T-helper 2 cell treated with Interferon-gamma antibody and Interleukin-4, amounts not matched to agents 5 μg/mL and 100 μg/mL, for 36 hours (primary cell): Measurements from ENCODE around the gene ADGRE1.
A peak's percentile ranks its signal among the peaks of the same experiment; 100 is the strongest.

Experiments
- DNase-seq: peaks from one replicate; pipeline ENCODE4 v3.0.0; 2021; ENCODE audit warnings: low spot score
- H3K27ac Mint-ChIP-seq: one replicate; pipeline ENCODE4 v1.8.0; 2021; ENCODE audit warnings: mild to moderate bottlenecking, mixed read lengths
- H3K27me3 Mint-ChIP-seq: one replicate; pipeline ENCODE4 v1.8.0; 2021; ENCODE audit warnings: low read depth, mixed read lengths
- H3K36me3 Mint-ChIP-seq: one replicate; pipeline ENCODE4 v1.8.0; 2021; ENCODE audit warnings: low read depth, mixed read lengths
- H3K4me1 Mint-ChIP-seq: one replicate; pipeline ENCODE4 v1.8.0; 2021; ENCODE audit warnings: low read depth, mixed read lengths
- H3K4me3 Mint-ChIP-seq: one replicate; pipeline ENCODE4 v1.8.0; 2022; ENCODE audit warnings: mild to moderate bottlenecking, moderate library complexity, mixed read lengths
- H3K9me3 Mint-ChIP-seq: one replicate; pipeline ENCODE4 v1.8.0; 2021; ENCODE audit warnings: mixed read lengths

Gene ADGRE1, protein sequence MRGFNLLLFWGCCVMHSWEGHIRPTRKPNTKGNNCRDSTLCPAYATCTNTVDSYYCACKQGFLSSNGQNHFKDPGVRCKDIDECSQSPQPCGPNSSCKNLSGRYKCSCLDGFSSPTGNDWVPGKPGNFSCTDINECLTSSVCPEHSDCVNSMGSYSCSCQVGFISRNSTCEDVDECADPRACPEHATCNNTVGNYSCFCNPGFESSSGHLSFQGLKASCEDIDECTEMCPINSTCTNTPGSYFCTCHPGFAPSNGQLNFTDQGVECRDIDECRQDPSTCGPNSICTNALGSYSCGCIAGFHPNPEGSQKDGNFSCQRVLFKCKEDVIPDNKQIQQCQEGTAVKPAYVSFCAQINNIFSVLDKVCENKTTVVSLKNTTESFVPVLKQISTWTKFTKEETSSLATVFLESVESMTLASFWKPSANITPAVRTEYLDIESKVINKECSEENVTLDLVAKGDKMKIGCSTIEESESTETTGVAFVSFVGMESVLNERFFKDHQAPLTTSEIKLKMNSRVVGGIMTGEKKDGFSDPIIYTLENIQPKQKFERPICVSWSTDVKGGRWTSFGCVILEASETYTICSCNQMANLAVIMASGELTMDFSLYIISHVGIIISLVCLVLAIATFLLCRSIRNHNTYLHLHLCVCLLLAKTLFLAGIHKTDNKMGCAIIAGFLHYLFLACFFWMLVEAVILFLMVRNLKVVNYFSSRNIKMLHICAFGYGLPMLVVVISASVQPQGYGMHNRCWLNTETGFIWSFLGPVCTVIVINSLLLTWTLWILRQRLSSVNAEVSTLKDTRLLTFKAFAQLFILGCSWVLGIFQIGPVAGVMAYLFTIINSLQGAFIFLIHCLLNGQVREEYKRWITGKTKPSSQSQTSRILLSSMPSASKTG

DNA sequence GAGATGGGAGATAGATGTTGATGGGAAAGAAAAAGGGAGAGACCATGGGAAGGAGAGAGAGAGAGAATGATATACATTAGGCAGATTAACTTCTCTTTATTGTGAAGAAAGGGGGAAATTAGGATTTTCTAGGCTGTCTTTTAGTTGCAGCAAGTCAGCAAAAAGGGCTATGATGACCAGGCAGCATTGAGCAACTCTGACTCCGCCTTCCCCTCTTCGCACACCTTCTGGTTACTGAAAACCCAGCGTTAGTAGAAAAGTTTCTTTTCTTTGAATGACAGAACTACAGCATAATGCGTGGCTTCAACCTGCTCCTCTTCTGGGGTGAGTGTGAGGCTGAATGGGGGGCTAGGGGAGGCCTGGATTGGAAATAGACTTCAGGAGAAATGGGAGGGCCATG lies at the start of gene ADGRE1:
TSS of gene ADGRE1 (plus strand) at position 264 of the 400 bp plus-strand sequence. CDS start at position 294, 30 bp downstream.
- peaks cover 14% of the 10 kb centered on the region for H3K36me3 Mint-ChIP-seq
- H3K9me3 Mint-ChIP-seq = peaks cover 13% of the 10 kb centered on the region
- H3K4me3 Mint-ChIP-seq = peak within 1 kb of the TSS; percentile 37
- H3K4me1 Mint-ChIP-seq = peaks cover 44% of the 10 kb centered on the region
- no peak within 1 kb of the TSS for H3K27ac Mint-ChIP-seq
- DNase-seq = no peak
- no peaks in the 10 kb centered on the region for H3K27me3 Mint-ChIP-seq

DNA sequence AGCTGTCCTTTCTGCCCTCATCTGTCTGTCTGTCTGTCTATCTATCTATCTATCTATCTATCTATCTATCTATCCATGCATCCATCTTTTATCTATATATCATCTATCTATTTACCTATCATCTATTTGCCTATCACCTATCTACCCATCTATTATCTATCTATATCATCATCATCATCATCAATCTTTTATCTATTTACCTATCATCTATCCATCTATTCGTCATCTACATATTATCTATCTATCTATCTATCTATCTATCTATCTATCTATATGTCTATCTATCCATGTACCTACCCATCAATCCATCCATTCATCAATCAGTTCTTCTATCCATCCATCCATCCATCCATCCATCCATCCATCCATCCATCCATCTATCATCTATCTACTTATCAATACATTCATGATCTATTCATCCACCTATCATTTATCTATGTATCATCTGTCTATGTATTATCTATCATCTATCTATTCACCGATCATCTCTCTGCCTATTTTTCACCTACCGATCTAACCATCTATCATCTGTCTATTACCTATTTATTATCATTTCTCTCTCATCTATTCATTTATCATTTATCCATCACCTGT lies 49.2 kb upstream of the ADGRE1 start:
- H3K27me3 Mint-ChIP-seq = no peaks in the 10 kb centered on the region
- peaks cover 17% of the 10 kb centered on the region for H3K4me1 Mint-ChIP-seq
- no peaks in the 10 kb centered on the region for H3K9me3 Mint-ChIP-seq
- H3K27ac Mint-ChIP-seq = peak overlapping the region; percentile 8
- H3K36me3 Mint-ChIP-seq = peaks cover 45% of the 10 kb centered on the region
- H3K4me3 Mint-ChIP-seq = no peak overlapping the region
- DNase-seq = no peak

DNA sequence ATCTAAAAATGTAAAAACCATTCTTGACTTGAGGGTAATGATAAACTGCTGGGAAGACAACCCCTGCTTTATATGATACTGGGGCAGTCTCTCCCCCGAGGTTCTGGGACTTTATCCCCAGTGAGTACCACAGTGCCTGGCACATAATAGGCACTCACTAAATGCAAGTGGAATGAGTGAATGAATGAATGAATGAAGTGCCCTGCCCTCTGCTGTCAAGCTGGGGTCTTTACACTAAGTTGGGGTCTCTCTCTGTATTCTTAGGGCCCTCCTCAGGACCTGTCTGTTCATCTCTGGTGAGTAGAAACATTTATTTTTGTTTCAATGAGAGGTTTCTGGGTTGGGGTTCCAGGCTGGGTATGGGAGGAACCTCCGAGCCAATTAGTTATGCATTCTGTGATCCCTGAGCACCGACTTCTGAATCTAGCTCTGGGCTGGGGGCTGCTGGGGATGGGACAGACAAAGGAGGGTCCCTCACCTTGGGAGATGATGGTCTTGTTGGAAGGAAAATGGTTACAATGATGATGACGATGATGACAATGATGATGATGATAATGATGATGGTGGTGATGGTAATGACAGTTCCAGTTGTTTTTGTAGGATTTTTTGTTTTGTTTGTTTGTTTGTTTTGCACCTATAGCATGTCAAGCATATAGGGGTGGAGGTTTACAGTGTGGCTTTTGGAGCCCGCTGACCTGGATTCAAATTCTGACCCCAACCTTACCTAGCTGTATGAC lies 44.3 kb upstream of the ADGRE1 start:
- no peak for DNase-seq
- Mint-ChIP-seq H3K9me3 (no peaks in the 10 kb centered on the region), H3K27ac (no peak overlapping the region), H3K36me3 (peaks cover 28% of the 10 kb centered on the region), H3K27me3 (no peaks in the 10 kb centered on the region), H3K4me3 (no peak overlapping the region), H3K4me1 (peaks cover 3% of the 10 kb centered on the region)

DNA sequence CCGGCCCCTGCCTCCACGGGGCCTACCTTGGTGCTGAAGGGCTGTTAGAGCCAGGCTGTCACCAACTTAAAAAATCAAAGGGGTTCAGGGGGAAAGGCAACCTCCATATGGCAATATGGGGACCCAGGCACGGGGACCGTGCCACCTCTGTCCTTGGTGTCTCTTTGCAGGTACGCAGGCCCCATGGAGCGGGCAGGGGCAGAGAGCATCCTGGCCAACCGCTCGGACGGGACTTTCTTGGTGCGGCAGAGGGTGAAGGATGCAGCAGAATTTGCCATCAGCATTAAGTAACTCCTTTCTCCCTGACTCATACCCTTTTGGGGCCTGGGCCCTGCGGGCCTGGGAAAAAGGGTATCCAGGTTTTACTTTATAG lies 39.6 kb upstream of the ADGRE1 start:
- no peaks in the 10 kb centered on the region for H3K9me3 Mint-ChIP-seq

DNA sequence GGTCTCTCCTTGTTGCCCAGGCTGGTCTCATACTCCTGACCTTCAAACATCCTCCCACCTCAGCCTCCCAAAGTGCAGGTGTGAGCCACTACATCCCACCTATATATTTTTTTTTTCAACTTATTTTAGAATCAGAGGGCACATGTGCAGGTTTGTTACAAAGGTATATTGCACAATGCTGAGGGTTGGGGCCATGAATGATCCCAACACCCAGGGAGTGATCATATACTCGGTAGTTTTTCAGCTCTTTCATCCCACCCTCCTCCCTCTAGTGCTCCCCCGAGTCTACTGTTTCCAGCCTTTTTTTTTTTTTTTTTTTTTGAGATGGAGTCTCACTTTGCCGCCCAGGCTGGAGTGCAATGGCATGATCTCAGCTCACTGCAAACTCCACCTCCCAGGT lies 38.4 kb upstream of the ADGRE1 start:
- no peaks in the 10 kb centered on the region for H3K9me3 Mint-ChIP-seq
- H3K27me3 Mint-ChIP-seq = no peaks in the 10 kb centered on the region
- H3K4me1 Mint-ChIP-seq = no peaks in the 10 kb centered on the region
- H3K27ac Mint-ChIP-seq = no peak overlapping the region
- H3K4me3 Mint-ChIP-seq = no peak overlapping the region
- no peak for DNase-seq
- peaks cover 35% of the 10 kb centered on the region for H3K36me3 Mint-ChIP-seq

More for the DNA sequence above, 39.6 kb upstream of the ADGRE1 start:
- Mint-ChIP-seq H3K36me3 (peaks cover 39% of the 10 kb centered on the region), H3K4me3 (no peak overlapping the region), H3K27ac (no peak overlapping the region), H3K4me1 (no peaks in the 10 kb centered on the region), H3K27me3 (no peaks in the 10 kb centered on the region)
- no peak for DNase-seq

DNA sequence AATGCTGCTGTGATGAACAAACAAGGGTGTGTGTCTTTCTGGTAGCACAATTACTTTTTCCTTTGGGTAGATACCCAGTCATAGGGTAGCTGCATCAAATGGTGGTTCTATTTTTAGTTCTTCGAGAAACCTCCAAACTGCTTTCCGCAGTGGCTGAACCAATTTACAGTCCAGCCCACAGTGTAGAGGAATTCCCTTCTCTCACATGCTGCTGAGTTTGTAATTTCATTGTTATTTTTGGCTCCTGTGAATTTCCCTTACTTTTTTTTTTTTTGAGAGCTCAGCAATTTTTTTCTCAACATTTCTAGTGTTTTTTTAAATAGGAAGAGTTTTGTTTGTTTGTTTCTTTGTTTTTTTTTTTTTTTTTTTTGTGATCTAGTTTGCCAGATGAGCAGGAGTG lies 37.5 kb upstream of the ADGRE1 start:
- Mint-ChIP-seq H3K36me3 (peaks cover 38% of the 10 kb centered on the region), H3K27me3 (no peaks in the 10 kb centered on the region), H3K9me3 (no peaks in the 10 kb centered on the region), H3K4me1 (no peaks in the 10 kb centered on the region), H3K4me3 (no peak overlapping the region), H3K27ac (no peak overlapping the region)
- DNase-seq = no peak

DNA sequence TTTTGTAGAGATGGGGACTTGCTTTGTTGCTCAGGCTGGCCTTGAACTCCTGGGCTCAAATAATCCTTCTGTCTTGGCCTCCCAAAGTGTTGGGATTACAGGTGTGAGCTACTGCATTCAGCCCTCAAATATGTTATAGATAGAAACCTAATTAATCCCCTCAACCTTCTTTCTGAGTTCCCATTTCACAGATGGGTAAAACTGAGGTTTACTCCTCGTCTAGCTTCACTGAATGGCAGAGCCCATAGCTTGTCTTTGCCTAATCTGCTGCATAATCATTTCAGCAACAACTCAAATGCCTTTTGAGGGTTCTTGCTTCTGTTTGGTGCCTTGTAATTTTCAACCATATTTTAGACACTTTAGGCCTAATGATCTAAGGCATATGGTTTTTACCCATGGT lies 36.0 kb upstream of the ADGRE1 start:
- H3K4me3 Mint-ChIP-seq = no peak overlapping the region
- H3K27me3 Mint-ChIP-seq = no peaks in the 10 kb centered on the region
- H3K9me3 Mint-ChIP-seq = no peaks in the 10 kb centered on the region
- H3K36me3 Mint-ChIP-seq = peaks cover 50% of the 10 kb centered on the region
- DNase-seq = no peak
- H3K4me1 Mint-ChIP-seq = no peaks in the 10 kb centered on the region
- no peak overlapping the region for H3K27ac Mint-ChIP-seq

DNA sequence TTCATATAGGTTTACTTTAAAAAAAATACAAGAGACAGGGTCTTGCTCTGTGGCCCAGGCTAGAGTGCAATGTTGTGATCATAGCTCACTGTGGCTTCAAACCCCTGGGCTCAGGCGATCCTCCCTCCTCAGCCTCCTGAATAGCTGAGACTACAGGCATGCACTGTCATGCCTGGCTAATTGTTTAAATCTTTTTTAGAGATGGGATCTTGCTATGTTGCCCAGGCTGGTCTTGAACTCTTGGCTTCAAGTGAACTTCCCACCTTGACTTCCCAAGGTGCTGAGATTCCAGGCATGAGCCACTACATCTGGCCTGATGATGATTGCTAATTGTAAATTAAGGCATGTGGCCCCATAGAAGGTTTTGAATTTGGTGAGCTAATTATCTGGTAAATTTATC lies 35.4 kb upstream of the ADGRE1 start:
- Mint-ChIP-seq H3K36me3 (peaks cover 55% of the 10 kb centered on the region), H3K9me3 (no peaks in the 10 kb centered on the region), H3K4me1 (no peaks in the 10 kb centered on the region), H3K4me3 (no peak overlapping the region), H3K27ac (no peak overlapping the region), H3K27me3 (no peaks in the 10 kb centered on the region)
- no peak for DNase-seq

DNA sequence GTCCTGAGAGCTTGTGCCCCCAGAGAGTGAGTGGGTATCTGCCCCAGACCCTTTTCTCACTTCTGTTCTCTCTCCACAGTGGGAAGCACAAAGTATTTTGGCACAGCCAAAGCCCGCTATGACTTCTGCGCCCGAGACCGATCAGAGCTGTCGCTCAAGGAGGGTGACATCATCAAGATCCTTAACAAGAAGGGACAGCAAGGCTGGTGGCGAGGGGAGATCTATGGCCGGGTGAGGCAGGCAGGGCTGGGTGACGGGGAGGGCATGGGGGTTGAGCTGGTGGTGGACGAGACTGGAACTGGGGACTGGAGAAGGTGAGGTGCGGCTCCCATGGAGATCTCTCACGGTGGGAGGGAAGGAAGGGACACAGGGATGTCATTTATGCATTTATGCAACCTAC lies 33.5 kb upstream of the ADGRE1 start:
- Mint-ChIP-seq H3K4me3 (no peak overlapping the region), H3K36me3 (peaks cover 56% of the 10 kb centered on the region), H3K27me3 (no peaks in the 10 kb centered on the region), H3K4me1 (no peaks in the 10 kb centered on the region), H3K9me3 (no peaks in the 10 kb centered on the region), H3K27ac (no peak overlapping the region)
- DNase-seq = no peak

DNA sequence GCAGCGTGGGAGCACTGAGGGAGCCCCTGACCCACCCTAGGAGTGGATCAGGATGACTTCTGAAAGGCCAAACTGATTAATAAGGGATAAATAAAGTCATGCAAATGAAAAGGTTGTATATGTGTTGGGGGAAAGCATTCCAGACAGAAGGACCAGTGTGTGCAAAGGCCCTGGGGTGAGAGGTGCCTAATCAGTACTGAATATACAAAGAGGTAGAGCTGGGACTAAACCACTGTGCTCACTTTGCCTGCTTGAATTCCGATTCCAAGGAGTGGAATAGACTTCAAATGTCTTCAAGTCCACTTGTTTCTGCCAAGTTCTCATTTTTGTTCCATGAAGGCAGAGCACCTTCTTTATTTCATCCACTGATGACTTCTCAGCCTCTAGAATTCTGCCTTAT lies 32.6 kb upstream of the ADGRE1 start:
- no peaks in the 10 kb centered on the region for H3K4me1 Mint-ChIP-seq
- peaks cover 52% of the 10 kb centered on the region for H3K36me3 Mint-ChIP-seq
- no peaks in the 10 kb centered on the region for H3K9me3 Mint-ChIP-seq
- H3K27ac Mint-ChIP-seq = peak overlapping the region; percentile 71
- no peak overlapping the region for H3K4me3 Mint-ChIP-seq
- no peaks in the 10 kb centered on the region for H3K27me3 Mint-ChIP-seq
- no peak for DNase-seq

DNA sequence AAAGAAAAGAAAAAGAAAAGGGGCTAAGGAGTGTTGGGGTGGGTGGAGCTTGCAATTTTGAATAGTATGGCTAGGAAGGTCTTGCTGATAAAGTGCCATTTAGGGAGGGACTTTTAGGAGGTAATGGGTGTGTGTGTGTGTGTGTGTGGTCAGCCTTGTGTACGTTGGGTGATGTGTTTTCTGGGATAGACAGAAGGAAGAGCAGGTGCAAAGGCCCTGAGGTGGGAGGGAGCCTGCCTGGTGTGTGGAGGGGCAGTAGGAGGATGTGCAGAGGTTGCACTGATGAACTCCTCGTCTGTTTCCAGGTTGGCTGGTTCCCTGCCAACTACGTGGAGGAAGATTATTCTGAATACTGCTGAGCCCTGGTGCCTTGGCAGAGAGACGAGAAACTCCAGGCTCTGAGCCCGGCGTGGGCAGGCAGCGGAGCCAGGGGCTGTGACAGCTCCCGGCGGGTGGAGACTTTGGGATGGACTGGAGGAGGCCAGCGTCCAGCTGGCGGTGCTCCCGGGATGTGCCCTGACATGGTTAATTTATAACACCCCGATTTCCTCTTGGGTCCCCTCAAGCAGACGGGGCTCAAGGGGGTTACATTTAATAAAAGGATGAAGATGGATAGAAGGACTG lies 30.5 kb upstream of the ADGRE1 start:
- Mint-ChIP-seq H3K27me3 (no peaks in the 10 kb centered on the region), H3K4me3 (no peak overlapping the region), H3K27ac (no peak overlapping the region), H3K36me3 (peaks cover 37% of the 10 kb centered on the region), H3K9me3 (no peaks in the 10 kb centered on the region), H3K4me1 (peaks cover 2% of the 10 kb centered on the region)
- DNase-seq = no peak

DNA sequence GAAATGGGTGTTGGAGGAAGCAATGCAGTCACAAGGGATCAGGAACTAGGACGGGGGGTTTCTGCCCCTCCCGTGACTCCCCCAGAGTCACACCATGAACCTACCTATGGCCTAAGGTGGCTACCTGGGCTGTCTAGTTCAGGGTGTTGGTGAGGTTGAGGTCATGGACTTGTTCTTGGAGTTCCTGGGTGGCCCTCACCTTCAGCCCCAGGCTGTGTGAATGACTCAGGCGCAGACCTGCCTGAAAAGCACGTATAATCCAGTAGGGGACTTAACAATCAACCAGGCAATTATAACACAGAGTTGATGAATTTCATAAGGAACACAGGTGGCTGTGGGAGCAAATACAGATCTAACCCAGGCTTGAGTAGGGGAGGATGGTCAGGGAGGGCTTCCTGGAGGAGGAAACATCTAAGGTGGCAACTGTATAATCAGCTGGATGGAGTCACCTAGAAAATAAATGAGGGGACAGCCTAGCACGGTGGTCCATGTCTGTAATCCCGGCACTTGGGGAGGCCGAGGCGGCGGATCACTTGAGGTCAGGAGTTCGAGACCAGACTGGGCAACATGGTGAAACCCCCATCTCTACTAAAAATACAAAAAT lies 25.6 kb upstream of the ADGRE1 start:
- peaks cover 16% of the 10 kb centered on the region for H3K4me1 Mint-ChIP-seq
- H3K9me3 Mint-ChIP-seq = no peaks in the 10 kb centered on the region
- H3K27ac Mint-ChIP-seq = peak overlapping the region; percentile 64
- peak overlapping the region; percentile 14 for H3K4me3 Mint-ChIP-seq
- peaks cover 7% of the 10 kb centered on the region for H3K36me3 Mint-ChIP-seq
- DNase-seq = no peak
- no peaks in the 10 kb centered on the region for H3K27me3 Mint-ChIP-seq

DNA sequence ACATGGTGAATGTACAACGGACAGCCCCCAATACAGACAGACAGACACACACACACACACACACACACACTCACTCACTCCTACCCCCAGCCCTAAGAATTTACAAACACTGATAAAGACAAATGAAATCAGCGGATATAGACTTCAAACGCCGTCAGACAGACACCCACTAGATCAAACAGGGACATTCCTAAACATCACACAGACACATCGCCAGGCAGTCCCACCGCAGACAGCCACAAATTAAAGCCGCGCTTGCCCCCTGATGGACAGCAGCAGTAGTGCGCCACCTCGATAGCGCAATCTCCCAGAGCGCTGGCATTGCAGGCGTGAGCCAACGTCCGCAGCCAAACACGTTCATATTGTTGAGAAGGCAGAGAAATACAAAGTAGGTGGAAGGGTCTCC lies 24.7 kb upstream of the ADGRE1 start:
- H3K36me3 Mint-ChIP-seq = no peaks in the 10 kb centered on the region
- DNase-seq = peak; percentile 90
- peak overlapping the region; percentile 55 for H3K27ac Mint-ChIP-seq
- H3K27me3 Mint-ChIP-seq = no peaks in the 10 kb centered on the region
- no peaks in the 10 kb centered on the region for H3K9me3 Mint-ChIP-seq
- peaks cover 16% of the 10 kb centered on the region for H3K4me1 Mint-ChIP-seq
- H3K4me3 Mint-ChIP-seq = peak overlapping the region; percentile 84
